SK-N-MC (cell line): Measurements from ENCODE around the gene GLTP.

ENCODE experiments used
- DNase-seq: peaks from one replicate; pipeline ENCODE4 v3.0.0-alpha.2; 2011; ENCODE audit warnings: low read depth, low spot score
- H3K27ac ChIP-seq: fragments of 200-600 bp; sonication (generic); 2 replicates; pipeline ENCODE4 v1.5.1; 2016; ENCODE audit warnings: mixed run types
- H3K36me3 ChIP-seq: fragments of 200-600 bp; sonication (generic); 2 replicates; pipeline ENCODE4 v1.6.1; 2017; ENCODE audit warnings: antibody characterized with exemption, low read length, mixed read lengths; ENCODE audit not compliant: insufficient read depth
- H3K4me3 ChIP-seq: fragments of 200-600 bp; sonication (generic); 2 replicates; pipeline ENCODE4 v1.5.1; 2016
- H3K9ac ChIP-seq: fragments of 200-600 bp; sonication (generic); 2 replicates; pipeline ENCODE4 v1.8.0; 2017; ENCODE audit warnings: mixed run types, mixed read lengths; ENCODE audit not compliant: insufficient read length
- H3K9me3 ChIP-seq: fragments of 200-600 bp; sonication (generic); 2 replicates; pipeline ENCODE4 v1.6.1; 2017; ENCODE audit warnings: low read depth, mild to moderate bottlenecking, antibody characterized with exemption, low read length, moderate library complexity, mixed read lengths
- EZH2 ChIP-seq: fragments of 200-600 bp; sonication (generic); IDR thresholded peaks from one replicate; pipeline ENCODE4 v1.6.1; 2017; ENCODE audit warnings: antibody characterized with exemption
- FOXP2 ChIP-seq: optimal IDR thresholded peaks from 2 replicates; pipeline ENCODE3; 2011; ENCODE audit warnings: mild to moderate bottlenecking, moderate library complexity; ENCODE audit not compliant: insufficient read depth; ENCODE audit errors: extremely low read length, control extremely low read depth
- POLR2AphosphoS5 ChIP-seq: IDR thresholded peaks from 2 replicates; pipeline ENCODE4 v1.6.1; 2012; ENCODE audit warnings: mild to moderate bottlenecking, low read depth, low read length, borderline replicate concordance

The GLTP gene

DNA sequence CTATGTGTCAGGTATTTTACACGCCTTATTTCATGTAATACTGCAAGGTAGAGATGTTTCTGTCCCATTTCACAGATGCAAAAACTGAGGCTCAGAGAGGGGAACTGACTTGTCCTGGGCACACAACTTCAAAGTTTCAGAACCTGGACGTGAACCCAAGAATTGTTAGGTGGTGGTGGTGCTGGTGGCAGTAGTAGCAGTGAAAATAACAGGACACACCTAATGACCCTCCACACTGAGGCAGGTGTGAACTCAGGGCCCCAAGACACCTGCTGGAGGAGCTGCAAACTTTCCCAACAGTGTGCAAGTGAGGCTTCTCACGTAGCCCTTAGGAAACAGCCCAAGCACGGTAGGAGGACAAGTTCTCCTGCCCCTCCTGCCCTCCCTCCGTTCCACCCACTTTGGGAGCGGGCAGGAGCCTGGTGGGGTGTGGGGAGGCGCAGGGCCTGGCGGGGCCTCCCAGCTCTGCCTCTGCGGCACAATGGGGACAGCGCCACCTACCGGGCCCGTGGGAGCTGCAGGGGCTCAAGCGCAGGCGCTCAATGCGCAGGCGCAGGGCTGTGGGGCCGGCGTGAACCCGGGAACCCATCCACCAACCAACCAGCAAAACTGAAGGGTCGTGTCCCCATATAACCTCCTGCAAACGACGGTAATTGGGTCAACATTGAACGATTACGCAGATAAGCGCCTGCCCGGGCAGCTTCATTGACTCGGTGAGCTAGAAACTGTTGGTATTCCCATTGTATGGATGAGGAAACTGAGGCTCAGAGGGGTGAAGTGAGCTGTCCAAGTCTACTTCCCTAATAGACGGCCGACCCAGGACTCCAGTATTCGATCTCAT lies 35.1 kb downstream of the GLTP start:
- peak overlapping the region; percentile 75 for H3K4me3 ChIP-seq
- H3K9ac ChIP-seq: no peak overlapping the region
- no peak overlapping the region for H3K27ac ChIP-seq
- TF ChIP-seq POLR2AphosphoS5 (no peak), FOXP2 (no peak), EZH2 (no peak)
- no peaks in the 10 kb centered on the region for H3K36me3 ChIP-seq
- peak; percentile 22 for DNase-seq
- no peaks in the 10 kb centered on the region for H3K9me3 ChIP-seq

DNA sequence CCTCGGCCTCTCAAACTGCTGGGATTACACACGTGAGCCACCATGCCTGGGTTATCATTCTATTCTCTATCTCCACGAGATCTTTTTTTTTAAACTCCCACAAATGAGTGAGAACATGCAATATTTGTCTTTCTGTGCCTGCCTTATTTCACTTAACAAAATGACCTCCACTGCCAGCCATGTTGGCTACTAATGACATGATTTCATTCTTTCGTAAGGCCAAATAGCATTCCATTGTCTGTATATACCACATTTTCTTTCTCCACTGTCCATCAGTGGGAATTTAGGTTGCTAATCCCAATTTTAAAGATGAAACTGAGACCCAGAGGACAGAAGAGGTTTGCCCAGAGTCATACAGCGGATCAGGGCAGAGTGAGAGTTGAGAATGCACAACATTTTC lies 36.2 kb downstream of the GLTP start:
- Histone ChIP-seq H3K9ac (no peak overlapping the region), H3K9me3 (no peaks in the 10 kb centered on the region), H3K4me3 (no peak overlapping the region), H3K36me3 (no peaks in the 10 kb centered on the region), H3K27ac (no peak overlapping the region)
- TF ChIP-seq FOXP2 (no peak), POLR2AphosphoS5 (no peak), EZH2 (no peak)
- no peak for DNase-seq

DNA sequence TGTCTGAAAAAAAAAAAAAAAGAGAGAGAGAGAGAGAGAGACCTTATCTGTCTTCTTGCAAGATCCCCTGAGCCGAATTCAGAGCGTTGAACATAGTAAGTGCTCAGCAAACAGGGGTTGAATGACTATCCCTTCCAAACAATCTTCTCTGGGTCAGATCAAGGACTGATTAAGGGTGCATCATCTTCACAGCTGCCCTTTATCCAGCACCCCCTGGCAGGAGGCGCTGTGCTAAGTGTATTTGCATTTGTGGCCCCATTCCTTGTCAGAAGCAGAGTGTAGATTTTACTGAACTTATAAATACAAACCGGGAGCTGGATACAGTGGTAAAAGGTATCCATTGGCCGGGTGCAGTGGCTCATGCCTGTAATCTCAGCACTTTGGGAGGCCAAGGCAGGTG lies 38.3 kb downstream of the GLTP start:
- no peak overlapping the region for H3K27ac ChIP-seq
- no peak for DNase-seq
- no peaks in the 10 kb centered on the region for H3K36me3 ChIP-seq
- H3K9me3 ChIP-seq: no peaks in the 10 kb centered on the region
- TF ChIP-seq POLR2AphosphoS5 (no peak), FOXP2 (no peak), EZH2 (no peak)
- H3K4me3 ChIP-seq: no peak overlapping the region
- H3K9ac ChIP-seq: no peak overlapping the region

DNA sequence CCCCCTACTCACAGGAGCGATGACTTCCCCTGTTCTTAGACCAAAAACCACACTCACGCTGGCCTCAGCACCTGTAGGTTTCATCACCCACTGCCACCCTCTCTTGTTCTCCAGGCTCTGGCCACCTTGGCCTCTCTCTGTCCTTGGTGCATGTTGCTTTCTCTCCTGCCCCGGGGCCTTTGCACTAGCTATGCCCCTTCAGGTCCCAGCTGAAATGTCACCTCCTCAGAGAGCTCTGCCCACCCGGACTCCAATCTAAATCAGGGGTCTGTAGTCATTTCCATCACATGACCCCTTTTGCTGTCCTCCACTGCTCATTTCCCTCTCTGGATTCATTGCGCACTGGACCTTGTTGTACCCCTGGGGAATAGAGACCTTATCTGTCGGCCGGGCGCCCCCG lies 39.0 kb downstream of the GLTP start:
- TF ChIP-seq EZH2 (no peak), FOXP2 (no peak), POLR2AphosphoS5 (no peak)
- no peak overlapping the region for H3K27ac ChIP-seq
- no peaks in the 10 kb centered on the region for H3K36me3 ChIP-seq
- DNase-seq: no peak
- no peak overlapping the region for H3K4me3 ChIP-seq
- no peaks in the 10 kb centered on the region for H3K9me3 ChIP-seq
- H3K9ac ChIP-seq: no peak overlapping the region

DNA sequence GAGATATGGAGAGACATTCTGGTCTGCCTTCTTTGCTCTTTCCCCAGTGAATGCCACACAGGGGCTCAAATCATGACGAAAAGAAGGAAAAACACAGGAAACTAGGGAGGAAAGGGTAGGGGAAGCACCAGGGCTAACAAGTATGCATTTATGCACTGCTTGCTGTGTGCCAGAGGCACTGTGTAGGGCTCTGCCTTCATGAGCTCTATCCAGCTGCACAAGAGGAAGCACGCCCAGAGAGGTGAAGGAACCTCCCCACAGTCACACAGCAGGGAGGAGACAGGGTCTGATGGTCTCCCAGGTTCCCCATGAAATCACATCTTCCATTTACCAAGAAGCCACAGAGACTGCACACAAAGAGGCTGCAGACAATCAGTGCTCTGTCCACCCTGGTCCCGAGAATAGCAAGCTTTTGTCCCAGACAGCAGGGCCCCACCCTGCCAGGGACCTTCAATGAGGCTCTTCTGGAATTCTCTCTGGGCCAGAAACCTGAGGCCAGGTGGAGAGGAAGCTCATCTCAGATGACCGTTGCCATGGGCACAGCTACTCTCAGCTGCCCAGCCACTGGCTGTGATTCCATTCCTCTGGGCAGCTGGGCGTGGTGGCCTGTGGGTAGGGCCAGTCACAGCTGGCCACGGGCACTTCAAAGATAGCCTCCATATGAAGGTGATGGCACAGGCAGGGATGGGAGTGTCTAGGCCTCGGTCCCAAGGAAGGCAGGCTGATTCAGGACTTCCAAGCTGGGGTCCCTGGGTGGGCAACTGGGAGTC lies 39.9 kb downstream of the GLTP start:
- TF ChIP-seq FOXP2 (no peak), EZH2 (no peak), POLR2AphosphoS5 (no peak)
- no peak overlapping the region for H3K27ac ChIP-seq
- H3K9ac ChIP-seq: no peak overlapping the region
- no peaks in the 10 kb centered on the region for H3K36me3 ChIP-seq
- no peak overlapping the region for H3K4me3 ChIP-seq
- no peak for DNase-seq
- no peaks in the 10 kb centered on the region for H3K9me3 ChIP-seq

DNA sequence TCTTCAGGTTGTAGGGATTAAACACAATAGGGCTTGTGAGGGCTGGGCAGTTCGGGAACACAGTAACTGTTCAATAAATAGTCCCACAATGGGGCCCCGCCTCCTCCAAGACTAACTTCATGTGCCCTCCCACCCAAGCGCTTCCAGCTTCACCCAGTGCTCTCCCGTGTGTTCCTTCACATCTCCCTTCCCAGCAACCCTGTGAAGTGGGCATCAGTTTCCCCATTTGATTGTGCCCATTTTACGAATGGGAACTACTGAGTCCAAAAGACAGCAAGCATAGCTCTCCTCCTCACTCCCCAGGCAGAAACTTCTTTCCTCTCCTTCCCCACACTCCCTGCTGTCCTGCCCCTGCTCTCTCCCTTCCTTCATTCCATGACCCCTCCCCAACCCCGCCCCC lies 40.9 kb downstream of the GLTP start:
- Histone ChIP-seq H3K9ac (no peak overlapping the region), H3K4me3 (no peak overlapping the region), H3K27ac (no peak overlapping the region), H3K9me3 (no peaks in the 10 kb centered on the region), H3K36me3 (no peaks in the 10 kb centered on the region)
- no peak for TF ChIP-seq EZH2
- no peak for TF ChIP-seq POLR2AphosphoS5
- no peak for TF ChIP-seq FOXP2
- no peak for DNase-seq

DNA sequence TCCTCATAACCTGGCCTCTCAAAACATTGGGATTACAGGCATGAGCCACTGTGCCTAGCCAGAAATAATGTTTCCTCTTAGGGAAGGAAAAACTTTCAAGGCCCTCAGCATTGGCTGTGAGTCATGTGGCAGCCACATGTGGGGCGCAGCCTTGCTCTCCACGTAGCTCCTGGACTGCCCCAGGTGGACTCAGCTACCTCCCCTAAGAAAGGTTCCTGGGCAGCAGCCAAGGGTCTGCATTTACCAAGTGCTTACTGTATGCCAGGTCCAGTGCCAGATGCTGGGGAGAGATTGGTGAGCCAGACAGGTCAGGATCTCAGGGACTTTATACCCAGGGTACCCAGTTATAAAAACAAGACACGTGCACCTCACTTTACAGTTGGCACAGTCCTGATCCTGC lies 43.4 kb downstream of the GLTP start:
- H3K4me3 ChIP-seq: no peak overlapping the region
- TF ChIP-seq FOXP2: no peak
- no peak for TF ChIP-seq EZH2
- no peak for TF ChIP-seq POLR2AphosphoS5
- H3K9me3 ChIP-seq: no peaks in the 10 kb centered on the region
- no peak overlapping the region for H3K27ac ChIP-seq
- no peak overlapping the region for H3K9ac ChIP-seq
- no peaks in the 10 kb centered on the region for H3K36me3 ChIP-seq
- no peak for DNase-seq

DNA sequence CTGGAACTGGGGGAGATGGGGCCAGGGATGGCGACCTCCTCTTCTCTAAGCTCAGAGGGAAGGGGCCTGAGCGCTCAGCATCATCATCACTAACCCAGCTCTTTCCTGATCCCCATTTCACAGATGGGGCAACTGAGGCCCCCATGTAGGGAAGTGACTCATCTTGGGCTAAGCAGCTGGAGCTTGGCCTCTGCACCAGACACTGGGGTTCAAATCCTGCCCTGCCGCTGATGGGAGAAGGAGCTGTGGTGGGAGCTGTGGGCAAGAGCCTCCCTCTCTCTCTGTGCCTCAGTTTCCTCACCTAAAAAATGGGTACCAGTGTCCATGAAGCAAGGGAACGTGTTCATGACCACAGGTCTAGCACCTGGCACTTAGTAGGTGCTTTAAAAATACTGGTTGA lies 44.5 kb downstream of the GLTP start:
- no peak for DNase-seq
- no peak overlapping the region for H3K9ac ChIP-seq
- no peak overlapping the region for H3K27ac ChIP-seq
- TF ChIP-seq FOXP2 (no peak), POLR2AphosphoS5 (no peak), EZH2 (no peak)
- no peaks in the 10 kb centered on the region for H3K36me3 ChIP-seq
- no peak overlapping the region for H3K4me3 ChIP-seq
- H3K9me3 ChIP-seq: no peaks in the 10 kb centered on the region
